GM23338 (cell line): ENCODE measurements around the gene SDHAF2.

Experiments
- CREB1 ChIP-seq: fragments of 250-450 bp; sonication (Bioruptor Pico); IDR thresholded peaks from 2 replicates; pipeline ENCODE4 v1.5.0; 2020; ENCODE audit warnings: low read depth, mild to moderate bottlenecking, moderate library complexity
- ETS1 ChIP-seq: IDR thresholded peaks from 2 replicates; pipeline ENCODE4 v1.6.1; 2016; ENCODE audit warnings: antibody characterized with exemption
- EZH2 ChIP-seq: fragments of 200-600 bp; sonication (generic); IDR thresholded peaks from one replicate; pipeline ENCODE4 v1.8.0; 2017; ENCODE audit warnings: antibody characterized with exemption, mild to moderate bottlenecking, low read depth; ENCODE audit not compliant: unreplicated experiment
- EZH2phosphoT487 ChIP-seq: fragments of 200-600 bp; sonication (generic); IDR thresholded peaks from one replicate; pipeline ENCODE4 v1.8.1; 2018; ENCODE audit warnings: antibody characterized with exemption; ENCODE audit not compliant: unreplicated experiment
- JUNB ChIP-seq: IDR thresholded peaks from one replicate; pipeline ENCODE4 v1.6.1; 2016; ENCODE audit warnings: antibody characterized with exemption; ENCODE audit not compliant: unreplicated experiment
- POLR2AphosphoS5 ChIP-seq: IDR thresholded peaks from 2 replicates; pipeline ENCODE4 v1.6.1; 2016; ENCODE audit warnings: antibody characterized with exemption, low read depth
- STAT1 ChIP-seq: IDR thresholded peaks from one replicate; pipeline ENCODE4 v1.6.1; 2016; ENCODE audit warnings: antibody characterized with exemption; ENCODE audit not compliant: unreplicated experiment
- ZNF114 ChIP-seq: fragments of 250-450 bp; sonication (Bioruptor Pico); IDR thresholded peaks from 2 replicates; pipeline ENCODE4 v1.5.0; 2020; ENCODE audit warnings: mild to moderate bottlenecking, moderate library complexity
- ZNF331 ChIP-seq: fragments of 250-450 bp; sonication (Bioruptor Pico); IDR thresholded peaks from 2 replicates; pipeline ENCODE4 v1.5.0; 2020; ENCODE audit warnings: low read depth, mild to moderate bottlenecking, moderate library complexity
- TF ChIP-seq, protein P1 (sequence below), 2 experiments: fragments of 200-600 bp in 1 of 2; sonication (generic) in 1 of 2; conservative IDR thresholded peaks; 2 replicates each; pipeline versions ENCODE4 v1.5.1 to v1.6.1; 2016 to 2017; ENCODE audit warnings: antibody characterized with exemption in 2 of 2, low read depth in 2 of 2, mild to moderate bottlenecking in 2 of 2, moderate library complexity in 1 of 2
- TF ChIP-seq, protein P2 (sequence below): IDR thresholded peaks from one replicate; pipeline ENCODE4 v1.6.1; 2018; ENCODE audit warnings: antibody characterized with exemption; ENCODE audit not compliant: unreplicated experiment

DNA sequence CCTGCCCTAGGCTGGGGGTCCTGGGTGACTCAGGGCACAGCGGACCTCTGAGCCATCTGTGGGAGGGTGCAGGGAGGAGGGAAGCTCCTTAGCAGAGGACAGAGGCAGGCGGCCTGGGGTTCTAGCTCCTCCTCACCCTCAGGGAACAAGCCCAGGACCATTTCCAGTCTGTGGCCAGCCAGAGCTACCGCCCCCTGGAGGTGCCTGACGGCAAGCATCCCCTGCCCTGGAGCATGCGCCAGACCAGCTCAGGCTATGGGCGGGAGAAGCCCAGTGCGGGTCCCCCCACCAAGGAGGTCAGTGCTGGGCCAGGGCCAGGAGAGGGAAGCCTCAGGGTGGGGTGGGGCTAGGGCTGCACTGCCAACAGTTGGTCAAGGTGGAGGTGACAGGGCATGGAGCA is 52.6 kb downstream of the SDHAF2 start:
- TF ChIP-seq POLR2AphosphoS5 (no peak), ZNF114 (no peak), CREB1 (CRISPR knock-in tag) (no peak), EZH2 (no peak), ETS1 (no peak), STAT1 (no peak), EZH2phosphoT487 (no peak), JUNB (no peak), ZNF331 (no peak)
- TF ChIP-seq, protein P1, sequence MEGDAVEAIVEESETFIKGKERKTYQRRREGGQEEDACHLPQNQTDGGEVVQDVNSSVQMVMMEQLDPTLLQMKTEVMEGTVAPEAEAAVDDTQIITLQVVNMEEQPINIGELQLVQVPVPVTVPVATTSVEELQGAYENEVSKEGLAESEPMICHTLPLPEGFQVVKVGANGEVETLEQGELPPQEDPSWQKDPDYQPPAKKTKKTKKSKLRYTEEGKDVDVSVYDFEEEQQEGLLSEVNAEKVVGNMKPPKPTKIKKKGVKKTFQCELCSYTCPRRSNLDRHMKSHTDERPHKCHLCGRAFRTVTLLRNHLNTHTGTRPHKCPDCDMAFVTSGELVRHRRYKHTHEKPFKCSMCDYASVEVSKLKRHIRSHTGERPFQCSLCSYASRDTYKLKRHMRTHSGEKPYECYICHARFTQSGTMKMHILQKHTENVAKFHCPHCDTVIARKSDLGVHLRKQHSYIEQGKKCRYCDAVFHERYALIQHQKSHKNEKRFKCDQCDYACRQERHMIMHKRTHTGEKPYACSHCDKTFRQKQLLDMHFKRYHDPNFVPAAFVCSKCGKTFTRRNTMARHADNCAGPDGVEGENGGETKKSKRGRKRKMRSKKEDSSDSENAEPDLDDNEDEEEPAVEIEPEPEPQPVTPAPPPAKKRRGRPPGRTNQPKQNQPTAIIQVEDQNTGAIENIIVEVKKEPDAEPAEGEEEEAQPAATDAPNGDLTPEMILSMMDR (conservative IDR thresholded peaks at IDR 0.05; ENCODE audit: low read depth in 2 of 2), result peak; percentile 81 to 88
- TF ChIP-seq, protein P2, sequence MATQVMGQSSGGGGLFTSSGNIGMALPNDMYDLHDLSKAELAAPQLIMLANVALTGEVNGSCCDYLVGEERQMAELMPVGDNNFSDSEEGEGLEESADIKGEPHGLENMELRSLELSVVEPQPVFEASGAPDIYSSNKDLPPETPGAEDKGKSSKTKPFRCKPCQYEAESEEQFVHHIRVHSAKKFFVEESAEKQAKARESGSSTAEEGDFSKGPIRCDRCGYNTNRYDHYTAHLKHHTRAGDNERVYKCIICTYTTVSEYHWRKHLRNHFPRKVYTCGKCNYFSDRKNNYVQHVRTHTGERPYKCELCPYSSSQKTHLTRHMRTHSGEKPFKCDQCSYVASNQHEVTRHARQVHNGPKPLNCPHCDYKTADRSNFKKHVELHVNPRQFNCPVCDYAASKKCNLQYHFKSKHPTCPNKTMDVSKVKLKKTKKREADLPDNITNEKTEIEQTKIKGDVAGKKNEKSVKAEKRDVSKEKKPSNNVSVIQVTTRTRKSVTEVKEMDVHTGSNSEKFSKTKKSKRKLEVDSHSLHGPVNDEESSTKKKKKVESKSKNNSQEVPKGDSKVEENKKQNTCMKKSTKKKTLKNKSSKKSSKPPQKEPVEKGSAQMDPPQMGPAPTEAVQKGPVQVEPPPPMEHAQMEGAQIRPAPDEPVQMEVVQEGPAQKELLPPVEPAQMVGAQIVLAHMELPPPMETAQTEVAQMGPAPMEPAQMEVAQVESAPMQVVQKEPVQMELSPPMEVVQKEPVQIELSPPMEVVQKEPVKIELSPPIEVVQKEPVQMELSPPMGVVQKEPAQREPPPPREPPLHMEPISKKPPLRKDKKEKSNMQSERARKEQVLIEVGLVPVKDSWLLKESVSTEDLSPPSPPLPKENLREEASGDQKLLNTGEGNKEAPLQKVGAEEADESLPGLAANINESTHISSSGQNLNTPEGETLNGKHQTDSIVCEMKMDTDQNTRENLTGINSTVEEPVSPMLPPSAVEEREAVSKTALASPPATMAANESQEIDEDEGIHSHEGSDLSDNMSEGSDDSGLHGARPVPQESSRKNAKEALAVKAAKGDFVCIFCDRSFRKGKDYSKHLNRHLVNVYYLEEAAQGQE, result no peak
